Progenitor cell of endocrine pancreas (in vitro differentiated cells): Measurements from ENCODE around the gene PRKCG. TPM values are rescaled to one million over a fixed set of nuclear protein-coding genes. Genes with fewer than 3 reads are reported as not detected.
"Not testable (repeated sequence)": the region's sequence is repeated elsewhere in the genome, so short reads cannot be mapped to it uniquely, and the experiment has no call there.

ENCODE experiments used
- DNase-seq: peaks from one replicate; pipeline ENCODE4 v3.0.0; 2021; ENCODE audit warnings: low spot score; ENCODE audit not compliant: unreplicated experiment
- H3K27ac Mint-ChIP-seq: 2 replicates; pipeline ENCODE4 v1.8.0; 2021; ENCODE audit warnings: mild to moderate bottlenecking, moderate library complexity, mixed read lengths
- H3K27me3 Mint-ChIP-seq: 2 replicates; pipeline ENCODE4 v1.8.0; 2021; ENCODE audit warnings: mixed read lengths
- H3K36me3 Mint-ChIP-seq: 2 replicates; pipeline ENCODE4 v1.8.0; 2022; ENCODE audit warnings: mixed read lengths; ENCODE audit not compliant: insufficient read depth
- H3K4me1 Mint-ChIP-seq: 2 replicates; pipeline ENCODE4 v1.8.0; 2021; ENCODE audit warnings: low read depth, mixed read lengths
- H3K4me3 Mint-ChIP-seq: 2 replicates; pipeline ENCODE4 v1.8.0; 2021; ENCODE audit warnings: low read depth, mild to moderate bottlenecking, moderate library complexity, mixed read lengths
- H3K9me3 Mint-ChIP-seq: 2 replicates; pipeline ENCODE4 v1.8.0; 2021; ENCODE audit warnings: low read depth, mixed read lengths
- total RNA-seq: library from RNA; stranded (reverse); gene quantifications from 2 replicates; pipeline ENCODE4 v1.2.1, GENCODE V29; 2021
- TF ChIP-seq, protein P1 (sequence below): fragments of 200-600 bp; sonication (generic); IDR thresholded peaks from one replicate; pipeline ENCODE4 v1.5.0; 2021; ENCODE audit warnings: antibody characterized with exemption, mild to moderate bottlenecking; ENCODE audit not compliant: unreplicated experiment

PRKCG gene
- total RNA-seq, 1 donor from 2014 or later, result 8.4 TPM

DNA sequence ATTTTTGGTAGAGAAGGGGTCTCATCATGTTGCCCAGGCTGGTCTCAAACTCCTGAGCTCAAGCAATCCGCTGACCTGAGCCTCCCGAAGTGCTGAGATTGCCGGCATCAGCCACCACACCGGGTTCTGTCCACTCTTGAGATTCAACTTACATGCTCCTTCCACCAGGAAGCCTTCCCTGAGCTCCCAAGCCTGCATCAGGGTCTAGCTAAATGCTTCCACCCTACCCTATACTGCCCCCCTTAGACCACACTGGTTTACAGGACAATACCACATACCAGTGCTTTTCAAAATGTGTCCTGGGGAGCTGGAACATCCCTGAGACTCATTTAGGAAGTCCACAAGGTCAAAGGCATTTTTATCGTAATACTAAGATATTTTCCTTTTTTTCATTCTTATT, 65.6 kb downstream of the PRKCG start:
- Mint-ChIP-seq H3K4me1 (no peaks in the 10 kb centered on the region), H3K27ac (no peak overlapping the region), H3K27me3 (peaks cover 52% of the 10 kb centered on the region), H3K9me3 (no peaks in the 10 kb centered on the region), H3K4me3 (no peak overlapping the region), H3K36me3 (no peaks in the 10 kb centered on the region)
- DNase-seq, result no peak
- TF ChIP-seq, protein P1, sequence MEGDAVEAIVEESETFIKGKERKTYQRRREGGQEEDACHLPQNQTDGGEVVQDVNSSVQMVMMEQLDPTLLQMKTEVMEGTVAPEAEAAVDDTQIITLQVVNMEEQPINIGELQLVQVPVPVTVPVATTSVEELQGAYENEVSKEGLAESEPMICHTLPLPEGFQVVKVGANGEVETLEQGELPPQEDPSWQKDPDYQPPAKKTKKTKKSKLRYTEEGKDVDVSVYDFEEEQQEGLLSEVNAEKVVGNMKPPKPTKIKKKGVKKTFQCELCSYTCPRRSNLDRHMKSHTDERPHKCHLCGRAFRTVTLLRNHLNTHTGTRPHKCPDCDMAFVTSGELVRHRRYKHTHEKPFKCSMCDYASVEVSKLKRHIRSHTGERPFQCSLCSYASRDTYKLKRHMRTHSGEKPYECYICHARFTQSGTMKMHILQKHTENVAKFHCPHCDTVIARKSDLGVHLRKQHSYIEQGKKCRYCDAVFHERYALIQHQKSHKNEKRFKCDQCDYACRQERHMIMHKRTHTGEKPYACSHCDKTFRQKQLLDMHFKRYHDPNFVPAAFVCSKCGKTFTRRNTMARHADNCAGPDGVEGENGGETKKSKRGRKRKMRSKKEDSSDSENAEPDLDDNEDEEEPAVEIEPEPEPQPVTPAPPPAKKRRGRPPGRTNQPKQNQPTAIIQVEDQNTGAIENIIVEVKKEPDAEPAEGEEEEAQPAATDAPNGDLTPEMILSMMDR, result peak; percentile 15

DNA sequence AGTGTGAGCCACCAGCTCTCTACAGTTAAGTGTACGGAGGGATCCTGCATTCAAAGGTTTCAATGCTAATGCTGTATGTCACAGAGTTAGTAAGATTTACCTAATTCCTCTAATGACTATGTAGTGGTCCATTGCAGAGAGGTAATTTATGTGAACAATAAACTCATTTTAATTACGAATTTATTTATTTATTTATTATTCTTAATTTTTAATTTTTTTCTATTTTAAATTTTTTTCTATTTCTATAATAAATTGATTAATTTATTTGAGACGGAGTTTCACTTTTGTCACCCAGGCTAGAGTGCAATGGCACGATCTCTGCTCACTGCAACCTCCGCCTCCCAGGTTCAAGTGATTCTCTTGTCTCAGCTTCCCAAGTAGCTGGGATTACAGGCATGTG, 66.6 kb downstream of the PRKCG start:
- H3K4me1 Mint-ChIP-seq, H3K9me3 Mint-ChIP-seq, DNase-seq, H3K27ac Mint-ChIP-seq, H3K36me3 Mint-ChIP-seq, H3K4me3 Mint-ChIP-seq: not testable (repeated sequence)
- peaks cover 45% of the 10 kb centered on the region for H3K27me3 Mint-ChIP-seq

DNA sequence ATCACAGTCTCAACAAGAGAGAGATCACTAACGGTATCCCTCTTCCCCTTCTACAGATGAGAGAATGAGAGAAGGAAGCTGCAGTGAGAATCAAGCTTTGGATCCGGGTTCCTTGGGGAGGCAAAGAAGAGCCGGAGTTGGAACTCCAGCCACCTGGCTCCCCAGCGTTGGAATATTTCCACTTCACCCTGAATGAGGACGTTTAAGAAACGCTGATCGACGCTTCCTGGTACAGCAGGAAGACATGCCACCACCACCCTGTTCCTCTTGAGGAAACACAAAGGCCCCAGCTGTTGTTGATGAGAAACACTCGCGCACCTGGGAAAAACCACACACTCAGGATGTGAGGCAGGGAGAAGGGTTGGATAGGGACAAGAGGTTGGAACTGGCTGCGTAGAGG, 69.4 kb downstream of the PRKCG start:
- no peak for DNase-seq
- TF ChIP-seq, protein P1, result no peak
- no peaks in the 10 kb centered on the region for H3K36me3 Mint-ChIP-seq
- no peak overlapping the region for H3K4me3 Mint-ChIP-seq
- peaks cover 39% of the 10 kb centered on the region for H3K27me3 Mint-ChIP-seq
- no peaks in the 10 kb centered on the region for H3K4me1 Mint-ChIP-seq
- no peak overlapping the region for H3K27ac Mint-ChIP-seq
- no peaks in the 10 kb centered on the region for H3K9me3 Mint-ChIP-seq

DNA sequence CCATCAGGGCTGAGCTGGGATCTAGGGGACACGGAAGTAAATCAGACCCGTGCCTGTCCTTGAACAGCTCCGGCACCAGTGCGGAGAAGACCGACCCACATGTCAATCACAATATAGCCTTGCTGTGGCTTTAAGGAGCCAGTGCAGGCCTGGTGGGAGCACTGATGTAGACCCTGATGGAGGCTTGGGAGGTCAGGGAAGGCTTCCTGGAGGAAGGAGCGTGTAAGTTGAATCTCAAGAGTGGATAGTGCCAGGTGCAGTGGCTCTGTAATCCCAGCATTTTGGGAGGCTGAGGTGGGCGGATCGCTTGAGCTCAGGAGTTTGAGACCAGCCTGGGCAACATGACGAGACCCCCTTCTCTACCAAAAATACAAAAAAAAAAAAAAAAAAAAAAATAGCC, 70.0 kb downstream of the PRKCG start:
- Mint-ChIP-seq H3K36me3 (no peaks in the 10 kb centered on the region), H3K9me3 (no peaks in the 10 kb centered on the region), H3K4me1 (no peaks in the 10 kb centered on the region), H3K27ac (no peak overlapping the region), H3K27me3 (peaks cover 44% of the 10 kb centered on the region), H3K4me3 (no peak overlapping the region)
- TF ChIP-seq, protein P1, result no peak
- DNase-seq, result no peak

DNA sequence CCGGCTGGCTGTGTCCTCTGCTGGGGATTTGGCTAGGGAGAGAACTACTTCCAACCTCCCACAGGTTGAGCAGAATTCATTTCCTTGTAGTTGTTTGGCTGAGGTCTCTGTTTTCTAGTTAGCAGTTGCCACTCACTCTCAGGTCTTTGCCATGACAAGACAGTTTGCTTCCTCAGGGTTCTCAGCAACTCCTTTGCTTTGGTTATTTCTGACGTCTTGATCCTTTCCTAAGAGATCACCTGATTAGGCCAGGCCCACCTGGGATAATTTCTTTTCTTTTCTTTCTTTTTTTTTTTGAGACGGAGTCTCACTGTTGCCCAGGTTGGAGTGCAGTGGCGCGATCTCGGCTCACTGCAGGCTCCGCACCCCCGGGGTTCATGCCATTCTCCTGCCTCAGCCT, 71.4 kb downstream of the PRKCG start:
- H3K4me1 Mint-ChIP-seq, result peaks cover 5% of the 10 kb centered on the region
- peaks cover 49% of the 10 kb centered on the region for H3K27me3 Mint-ChIP-seq
- DNase-seq, result no peak
- TF ChIP-seq, protein P1, result no peak
- no peaks in the 10 kb centered on the region for H3K9me3 Mint-ChIP-seq
- no peak overlapping the region for H3K4me3 Mint-ChIP-seq
- no peak overlapping the region for H3K27ac Mint-ChIP-seq
- no peaks in the 10 kb centered on the region for H3K36me3 Mint-ChIP-seq

Other genes starting within 250 kb of the PRKCG start
- not detected in 2 replicates for gene NLRP12, start 57.9 kb upstream of the PRKCG start, total RNA-seq
- gene MYADM, start 14.3 kb upstream of the PRKCG start, total RNA-seq, result 80.2 and 80.4 TPM in 2 replicates
- 0.18 TPM in 1 of 2 replicates, not detected in the other for gene CACNG7, start 27.1 kb downstream of the PRKCG start, total RNA-seq
- 0.36 and 0.40 TPM in 2 replicates for gene CACNG8, start 80.7 kb downstream of the PRKCG start, total RNA-seq
- gene CACNG6, start 109.4 kb downstream of the PRKCG start, total RNA-seq, result 7.6 and 8.4 TPM in 2 replicates
- not detected in 2 replicates for gene VSTM1, start 181.7 kb downstream of the PRKCG start, total RNA-seq
- gene TARM1, start 199.2 kb downstream of the PRKCG start, total RNA-seq, result not detected in 2 replicates
- not detected in 2 replicates for gene OSCAR, start 218.6 kb downstream of the PRKCG start, total RNA-seq
- 139 and 162 TPM in 2 replicates for gene NDUFA3, start 220.7 kb downstream of the PRKCG start, total RNA-seq
- gene TFPT, start 233.5 kb downstream of the PRKCG start, total RNA-seq, result 21.1 and 21.8 TPM in 2 replicates
- 71.3 and 78.8 TPM in 2 replicates for gene PRPF31, start 233.6 kb downstream of the PRKCG start, total RNA-seq